ENCODE data around the gene CHST8.

DNA sequence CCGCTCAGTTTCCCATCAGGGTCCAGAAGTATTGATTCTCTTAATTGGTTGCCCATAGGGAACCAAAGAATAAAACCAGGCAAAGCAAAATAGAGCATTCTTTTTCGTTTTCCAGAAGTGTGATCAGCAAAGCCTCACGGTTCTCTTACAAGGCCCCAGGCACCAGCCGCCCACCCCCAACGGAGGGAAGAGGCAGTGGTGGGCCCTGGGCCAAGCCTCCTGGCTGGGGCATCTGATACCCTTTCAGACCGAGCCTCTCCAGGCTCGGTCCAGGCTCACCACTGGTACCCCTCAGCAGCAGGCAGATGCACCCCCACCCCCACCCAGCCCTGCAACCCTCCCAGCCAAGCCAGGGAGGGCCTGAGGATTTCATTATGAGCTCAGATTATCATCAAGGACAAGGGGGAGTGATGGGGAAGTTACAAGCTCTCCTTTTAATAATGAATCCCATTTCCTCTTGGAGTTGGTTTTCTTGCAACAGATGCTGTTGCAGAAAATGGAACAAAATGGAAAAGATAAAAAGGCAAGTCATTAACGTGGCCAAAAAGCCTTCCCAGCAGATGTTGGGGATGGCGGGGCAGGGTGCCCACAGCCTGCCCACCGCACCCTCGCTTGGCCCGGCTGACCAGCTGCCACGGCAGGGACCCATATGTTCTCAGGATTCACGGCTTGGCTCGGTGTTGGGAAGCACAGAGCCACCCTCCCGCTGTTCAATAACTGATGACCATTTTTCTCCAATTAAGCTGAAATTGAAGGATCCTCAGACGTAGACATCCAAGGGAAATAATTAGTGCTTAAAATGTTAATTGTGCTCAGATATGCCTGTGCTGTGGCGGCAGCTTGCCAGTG lies 129.1 kb downstream of the CHST8 start:
- TF ChIP-seq, protein P1, sequence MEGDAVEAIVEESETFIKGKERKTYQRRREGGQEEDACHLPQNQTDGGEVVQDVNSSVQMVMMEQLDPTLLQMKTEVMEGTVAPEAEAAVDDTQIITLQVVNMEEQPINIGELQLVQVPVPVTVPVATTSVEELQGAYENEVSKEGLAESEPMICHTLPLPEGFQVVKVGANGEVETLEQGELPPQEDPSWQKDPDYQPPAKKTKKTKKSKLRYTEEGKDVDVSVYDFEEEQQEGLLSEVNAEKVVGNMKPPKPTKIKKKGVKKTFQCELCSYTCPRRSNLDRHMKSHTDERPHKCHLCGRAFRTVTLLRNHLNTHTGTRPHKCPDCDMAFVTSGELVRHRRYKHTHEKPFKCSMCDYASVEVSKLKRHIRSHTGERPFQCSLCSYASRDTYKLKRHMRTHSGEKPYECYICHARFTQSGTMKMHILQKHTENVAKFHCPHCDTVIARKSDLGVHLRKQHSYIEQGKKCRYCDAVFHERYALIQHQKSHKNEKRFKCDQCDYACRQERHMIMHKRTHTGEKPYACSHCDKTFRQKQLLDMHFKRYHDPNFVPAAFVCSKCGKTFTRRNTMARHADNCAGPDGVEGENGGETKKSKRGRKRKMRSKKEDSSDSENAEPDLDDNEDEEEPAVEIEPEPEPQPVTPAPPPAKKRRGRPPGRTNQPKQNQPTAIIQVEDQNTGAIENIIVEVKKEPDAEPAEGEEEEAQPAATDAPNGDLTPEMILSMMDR (IDR thresholded peaks at IDR 0.05; ENCODE audit: low read length), result no peak
- TF ChIP-seq EZH2 (optimal IDR thresholded peaks at IDR 0.05; ENCODE audit: low read depth, low read length) (no peak), EZH2phosphoT487 (IDR thresholded peaks at IDR 0.05; ENCODE audit: low read length) (no peak)
